PC-3 (cell line): ENCODE data around the gene FSTL3. TPM values are rescaled to one million over a fixed set of nuclear protein-coding genes. Genes with fewer than 3 reads are reported as not detected.
A peak's percentile ranks its signal among the peaks of the same experiment; 100 is the strongest.

Experiments
- ATAC-seq: fragments of 200-7000 bp; cut with Tn5 transposase; 2 replicates; pipeline ENCODE4 v1.9.1; 2020; ENCODE audit warnings: mild to moderate bottlenecking, moderate library complexity
- BruUV-seq: library from RNA; stranded (reverse); fragments of 400-500 nt; replicated peaks from 2 replicates; lab custom pipeline; 2021; lab: Mats Ljungman, UMichigan
- CTCF ChIA-PET: fragments of 300-600 bp; sonication (Branson Sonifier 250); formaldehyde crosslinking; loops from one replicate; lab custom pipeline; 2022; ENCODE audit warnings: antibody characterized with exemption; lab: Charles Lee
- POLR2A ChIA-PET: fragments of 300-600 bp; sonication (Branson Sonifier 250); formaldehyde crosslinking; loops from one replicate; lab custom pipeline; 2022; ENCODE audit warnings: antibody characterized with exemption; ENCODE audit not compliant: unreplicated experiment; lab: Charles Lee
- DNase-seq: peaks from one replicate; pipeline ENCODE4 v3.0.0-alpha.2; 2015
- H2AFZ ChIP-seq: fragments of 300-600 bp; sonication (generic); 2 replicates; pipeline ENCODE4 v1.6.0; 2016; ENCODE audit warnings: antibody characterized with exemption, low read length
- H3F3A ChIP-seq: fragments of 300-600 bp; sonication (generic); one replicate; pipeline ENCODE4 v1.6.0; 2017; ENCODE audit warnings: antibody characterized with exemption, low read length, control low read depth, mild to moderate bottlenecking; ENCODE audit not compliant: unreplicated experiment
- H3K27ac ChIP-seq: fragments of 300-600 bp; sonication (generic); 2 replicates; pipeline ENCODE4 v1.5.1; 2016; ENCODE audit warnings: mild to moderate bottlenecking, low read length
- H3K27me3 ChIP-seq: fragments of 300-600 bp; sonication (generic); 2 replicates; pipeline ENCODE4 v1.6.1; 2016; ENCODE audit warnings: low read length, mixed read lengths
- H3K36me3 ChIP-seq: fragments of 300-600 bp; sonication (generic); 2 replicates; pipeline ENCODE4 v1.6.1; 2016; ENCODE audit warnings: low read depth, mixed run types, low read length, mixed read lengths
- H3K4me1 ChIP-seq: fragments of 300-600 bp; sonication (generic); 2 replicates; pipeline ENCODE4 v1.5.1; 2016; ENCODE audit warnings: low read length; ENCODE audit not compliant: insufficient read depth
- H3K4me2 ChIP-seq: fragments of 300-600 bp; sonication (generic); 2 replicates; pipeline ENCODE4 v1.6.0; 2016; ENCODE audit warnings: low read length
- H3K4me3 ChIP-seq: fragments of 300-600 bp; sonication (generic); 2 replicates; pipeline ENCODE4 v1.5.1; 2016; ENCODE audit warnings: mild to moderate bottlenecking, low read length, mixed read lengths
- H3K79me2 ChIP-seq: fragments of 300-600 bp; sonication (generic); 2 replicates; pipeline ENCODE4 v1.6.1; 2017; ENCODE audit warnings: low read length, mixed read lengths
- H3K9ac ChIP-seq: fragments of 300-600 bp; sonication (generic); 2 replicates; pipeline ENCODE4 v1.6.0; 2016; ENCODE audit warnings: mild to moderate bottlenecking, low read length
- H3K9me2 ChIP-seq: fragments of 300-600 bp; sonication (generic); replicated peaks from 2 replicates; pipeline ENCODE4 v1.6.1; 2016; ENCODE audit warnings: mixed run types, low read length, mixed read lengths
- H3K9me3 ChIP-seq: fragments of 300-600 bp; sonication (generic); 2 replicates; pipeline ENCODE4 v1.6.1; 2016; ENCODE audit warnings: low read length, mixed read lengths
- H4K20me1 ChIP-seq: fragments of 300-600 bp; sonication (generic); 2 replicates; pipeline ENCODE4 v1.6.1; 2016; ENCODE audit warnings: low read length, mixed read lengths
- CTCF ChIP-seq: fragments of 300-600 bp; sonication (generic); conservative IDR thresholded peaks from 2 replicates; pipeline ENCODE4 v1.5.1; 2017; ENCODE audit warnings: antibody characterized with exemption, low read depth, mild to moderate bottlenecking, low read length
- EZH2 ChIP-seq: fragments of 300-600 bp; sonication (generic); IDR thresholded peaks from one replicate; pipeline ENCODE4 v1.6.1; 2017; ENCODE audit warnings: antibody characterized with exemption, mild to moderate bottlenecking, low read length; ENCODE audit not compliant: unreplicated experiment
- EZH2phosphoT487 ChIP-seq: fragments of 300-600 bp; sonication (generic); IDR thresholded peaks from 2 replicates; pipeline ENCODE4 v1.6.1; 2018; ENCODE audit warnings: mild to moderate bottlenecking, antibody characterized with exemption, low read length, borderline replicate concordance
- intact Hi-C: fragments of 100-400 bp; cut with micrococcal nuclease; formaldehyde crosslinking; loops from 2 replicates; pipeline ENCODE4 v1.9.0; 2023
- total RNA-seq: library from RNA; depleted of rRNA; stranded (reverse); fragments of >200 nt; gene quantifications from 2 replicates; pipeline ENCODE4 v1.2.3, GENCODE V29; 2014

FSTL3 gene
- total RNA-seq, 1 experiment from 2014 or later: 53.3 TPM

- Histone ChIP-seq H2AFZ (no peak overlapping the region), H3K27me3 (no peaks in the 10 kb centered on the region), H3K4me3 (no peak overlapping the region), H3F3A (no peaks in the 10 kb centered on the region), H3K27ac (no peak overlapping the region), H3K79me2 (peaks cover 85% of the 10 kb centered on the region), H3K9me3 (no peaks in the 10 kb centered on the region), H3K9ac (no peak overlapping the region), H3K4me2 (no peak overlapping the region), H3K9me2 (no peaks in the 10 kb centered on the region), H3K4me1 (peaks cover 16% of the 10 kb centered on the region), H4K20me1 (peaks cover 50% of the 10 kb centered on the region), H3K36me3 (no peaks in the 10 kb centered on the region)
- ATAC-seq (no peak), DNase-seq (no peak)
- POLR2A ChIA-PET: no interaction called here
- intact Hi-C loops: no loop called here
- BruUV-seq: no TSS peak
- TF ChIP-seq CTCF (no peak), EZH2 (no peak), EZH2phosphoT487 (no peak)
- CTCF ChIA-PET: no interaction called here
Measured at GRCh38 chr19:658916-659839, 17.0 kb upstream of the FSTL3 start.

DNA sequence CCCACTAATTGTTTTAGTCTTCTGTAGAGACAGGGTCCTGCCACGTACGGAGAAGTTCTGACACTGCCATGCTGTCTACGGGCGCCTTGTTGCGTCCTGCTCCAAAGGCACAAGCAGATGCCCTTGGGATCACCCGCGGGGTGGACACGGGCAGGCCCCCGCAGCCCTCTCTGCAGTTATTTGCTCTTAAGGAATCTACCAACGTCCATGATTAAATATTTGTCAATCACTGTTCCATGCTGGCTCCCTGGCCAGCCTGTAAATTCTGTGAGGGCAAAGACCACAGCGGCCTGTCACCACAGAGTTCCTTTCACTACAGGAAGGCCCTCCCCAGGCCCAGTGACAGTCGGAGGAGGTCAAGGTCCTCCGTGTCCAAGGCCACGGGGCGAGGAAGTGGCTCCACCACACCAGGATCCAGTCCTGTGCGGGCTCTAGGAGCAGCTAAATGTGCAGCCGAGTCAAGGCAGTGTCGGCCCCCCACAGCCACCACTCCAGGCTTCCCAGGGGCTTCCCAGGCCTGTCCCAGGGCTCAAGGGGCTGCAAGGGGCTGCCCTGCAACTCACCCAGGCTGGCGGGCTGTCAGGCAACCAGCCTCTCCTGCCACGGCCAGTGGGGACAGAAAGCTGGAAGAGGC, 15.3 kb upstream of the FSTL3 start:
- ATAC-seq: no peak
- H3K27me3 ChIP-seq: no peaks in the 10 kb centered on the region
- no TSS peak for BruUV-seq
- peaks cover 70% of the 10 kb centered on the region for H3K79me2 ChIP-seq
- H2AFZ ChIP-seq: no peak overlapping the region
- CTCF ChIA-PET: no interaction called here
- peak overlapping the region; percentile 99 for H3K9ac ChIP-seq
- TF ChIP-seq EZH2phosphoT487 (no peak), CTCF (no peak), EZH2 (no peak)
- intact Hi-C loops: no loop called here
- peak overlapping the region; percentile 70; the same call in 1 of the 2 replicates for H3K27ac ChIP-seq
- H3K4me3 ChIP-seq: peak overlapping the region; percentile 88
- no peaks in the 10 kb centered on the region for H3K9me3 ChIP-seq
- H3K9me2 ChIP-seq: no peaks in the 10 kb centered on the region
- no peaks in the 10 kb centered on the region for H3F3A ChIP-seq
- no peak for DNase-seq
- H3K4me1 ChIP-seq: peaks cover 21% of the 10 kb centered on the region
- peaks cover 46% of the 10 kb centered on the region for H4K20me1 ChIP-seq
- H3K4me2 ChIP-seq: peak overlapping the region; percentile 99
- no peaks in the 10 kb centered on the region for H3K36me3 ChIP-seq
- POLR2A ChIA-PET: interaction anchor here (0.6 kb wide), 1 partner anchor 247 kb away, joined by 3 read pairs; no protein-coding TSS in a partner anchor
